DOHH2 (cell line): ENCODE data around the gene IL7R.

Experiments used
- EZH2phosphoT487 ChIP-seq: fragments of 200-600 bp; sonication (generic); IDR thresholded peaks from 2 replicates; pipeline ENCODE4 v1.6.1; 2017; ENCODE audit warnings: borderline replicate concordance, mild to moderate bottlenecking, antibody characterized with exemption, low read length, moderate library complexity, mixed read lengths
- TF ChIP-seq, protein P1 (sequence below): fragments of 200-600 bp; sonication (generic); IDR thresholded peaks from one replicate; pipeline ENCODE4 v1.5.1; 2014; ENCODE audit warnings: antibody characterized with exemption, mild to moderate bottlenecking, low read depth, low read length; ENCODE audit not compliant: poor library complexity, severe bottlenecking

GRCh38 chr5:35919191-35919590 lies 62.5 kb downstream of the IL7R start:
- TF ChIP-seq, protein P1, sequence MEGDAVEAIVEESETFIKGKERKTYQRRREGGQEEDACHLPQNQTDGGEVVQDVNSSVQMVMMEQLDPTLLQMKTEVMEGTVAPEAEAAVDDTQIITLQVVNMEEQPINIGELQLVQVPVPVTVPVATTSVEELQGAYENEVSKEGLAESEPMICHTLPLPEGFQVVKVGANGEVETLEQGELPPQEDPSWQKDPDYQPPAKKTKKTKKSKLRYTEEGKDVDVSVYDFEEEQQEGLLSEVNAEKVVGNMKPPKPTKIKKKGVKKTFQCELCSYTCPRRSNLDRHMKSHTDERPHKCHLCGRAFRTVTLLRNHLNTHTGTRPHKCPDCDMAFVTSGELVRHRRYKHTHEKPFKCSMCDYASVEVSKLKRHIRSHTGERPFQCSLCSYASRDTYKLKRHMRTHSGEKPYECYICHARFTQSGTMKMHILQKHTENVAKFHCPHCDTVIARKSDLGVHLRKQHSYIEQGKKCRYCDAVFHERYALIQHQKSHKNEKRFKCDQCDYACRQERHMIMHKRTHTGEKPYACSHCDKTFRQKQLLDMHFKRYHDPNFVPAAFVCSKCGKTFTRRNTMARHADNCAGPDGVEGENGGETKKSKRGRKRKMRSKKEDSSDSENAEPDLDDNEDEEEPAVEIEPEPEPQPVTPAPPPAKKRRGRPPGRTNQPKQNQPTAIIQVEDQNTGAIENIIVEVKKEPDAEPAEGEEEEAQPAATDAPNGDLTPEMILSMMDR = no peak
- TF ChIP-seq EZH2phosphoT487 = no peak
